LNCaP clone FGC (cell line): ENCODE data around the gene F2.
"Not testable (repeated sequence)": the region's sequence is repeated elsewhere in the genome, so short reads cannot be mapped to it uniquely, and the experiment has no call there.

Experiments used
- DNase-seq: peaks from one replicate; pipeline ENCODE4 v3.0.0-alpha.2; 2011; ENCODE audit warnings: low read depth
- H3K4me3 ChIP-seq: 2 replicates; pipeline ENCODE4 v1.5.1; 2011; ENCODE audit warnings: mild to moderate bottlenecking, low read depth, low read length, control low read depth
- TF ChIP-seq, protein P1 (sequence below): IDR thresholded peaks from 2 replicates; pipeline ENCODE4 v1.5.1; 2012; ENCODE audit warnings: mild to moderate bottlenecking; ENCODE audit not compliant: control insufficient read depth, insufficient read depth; ENCODE audit errors: extremely low read depth

The F2 gene

GRCh38 chr11:46719048-46719542 lies at the start of gene F2:
Gene F2, plus strand, starts transcription at chr11:46719213. Its CDS starts 23 bp downstream, at chr11:46719236.
- no peak within 1 kb of the TSS for H3K4me3 ChIP-seq
- TF ChIP-seq, protein P1, sequence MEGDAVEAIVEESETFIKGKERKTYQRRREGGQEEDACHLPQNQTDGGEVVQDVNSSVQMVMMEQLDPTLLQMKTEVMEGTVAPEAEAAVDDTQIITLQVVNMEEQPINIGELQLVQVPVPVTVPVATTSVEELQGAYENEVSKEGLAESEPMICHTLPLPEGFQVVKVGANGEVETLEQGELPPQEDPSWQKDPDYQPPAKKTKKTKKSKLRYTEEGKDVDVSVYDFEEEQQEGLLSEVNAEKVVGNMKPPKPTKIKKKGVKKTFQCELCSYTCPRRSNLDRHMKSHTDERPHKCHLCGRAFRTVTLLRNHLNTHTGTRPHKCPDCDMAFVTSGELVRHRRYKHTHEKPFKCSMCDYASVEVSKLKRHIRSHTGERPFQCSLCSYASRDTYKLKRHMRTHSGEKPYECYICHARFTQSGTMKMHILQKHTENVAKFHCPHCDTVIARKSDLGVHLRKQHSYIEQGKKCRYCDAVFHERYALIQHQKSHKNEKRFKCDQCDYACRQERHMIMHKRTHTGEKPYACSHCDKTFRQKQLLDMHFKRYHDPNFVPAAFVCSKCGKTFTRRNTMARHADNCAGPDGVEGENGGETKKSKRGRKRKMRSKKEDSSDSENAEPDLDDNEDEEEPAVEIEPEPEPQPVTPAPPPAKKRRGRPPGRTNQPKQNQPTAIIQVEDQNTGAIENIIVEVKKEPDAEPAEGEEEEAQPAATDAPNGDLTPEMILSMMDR: no peak
- no peak for DNase-seq

DNA sequence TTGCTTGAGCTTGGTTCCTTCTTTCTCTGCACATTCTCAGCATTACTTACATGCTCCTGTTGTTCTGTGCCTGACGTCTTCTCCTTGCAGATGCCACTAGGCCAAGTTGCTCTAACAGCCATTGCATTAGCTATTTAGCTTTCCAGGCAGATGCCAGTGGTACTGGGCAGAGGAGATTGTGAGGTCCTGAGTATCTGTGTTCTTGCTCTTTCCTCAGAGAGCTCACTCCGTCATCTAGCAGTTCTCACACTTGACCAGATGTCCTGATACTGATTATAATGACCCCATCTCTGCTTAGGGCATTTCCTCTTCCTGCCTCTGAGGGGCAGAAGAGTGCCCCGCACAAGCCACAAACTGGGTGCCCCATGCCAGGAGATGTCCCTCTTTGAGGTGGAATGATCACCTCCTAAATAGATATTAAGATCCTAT lies 49.3 kb upstream of the F2 start:
- no peak overlapping the region for H3K4me3 ChIP-seq
- DNase-seq: no peak
- TF ChIP-seq, protein P1: peak; percentile 33

DNA sequence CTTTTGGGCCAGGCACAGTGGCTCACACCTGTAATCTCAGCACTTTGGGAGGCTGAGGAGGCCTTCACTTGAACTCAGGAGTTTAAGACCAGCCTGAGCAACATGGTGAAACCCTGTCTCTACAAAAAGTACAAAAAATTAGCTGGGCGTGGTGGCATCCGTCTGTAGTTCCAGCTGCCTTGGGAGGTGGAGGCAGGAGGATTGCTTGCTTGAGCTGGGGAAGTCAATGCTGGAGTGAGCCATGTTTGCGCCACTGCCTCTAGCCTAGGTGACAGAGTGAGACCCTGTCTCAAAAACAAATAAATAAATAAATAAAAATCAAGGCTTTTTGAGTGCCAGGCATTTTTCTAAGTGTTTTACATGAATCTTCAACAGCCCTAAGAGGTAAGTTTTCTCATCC lies 48.5 kb upstream of the F2 start:
- not testable (repeated sequence) for DNase-seq, H3K4me3 ChIP-seq

DNA sequence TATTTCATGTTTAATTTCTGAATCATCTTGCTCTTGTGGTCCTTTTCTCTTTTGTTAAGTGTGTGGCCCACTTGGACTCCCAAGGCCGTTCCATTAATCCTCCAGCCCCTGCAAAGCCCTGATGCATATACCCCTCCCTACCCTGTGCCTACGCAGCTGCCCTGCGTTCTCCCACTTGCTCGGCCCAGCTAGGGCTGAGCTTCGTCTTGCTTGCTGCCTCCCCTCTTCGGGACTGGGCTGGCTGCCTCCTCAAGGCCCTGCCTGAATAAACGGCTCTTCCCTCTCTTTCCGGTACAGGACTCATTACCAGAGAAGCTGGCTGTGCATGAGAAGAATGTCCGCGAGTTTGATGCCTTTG lies 47.1 kb upstream of the F2 start:
- no peak overlapping the region for H3K4me3 ChIP-seq
- DNase-seq: no peak
- TF ChIP-seq, protein P1: no peak

DNA sequence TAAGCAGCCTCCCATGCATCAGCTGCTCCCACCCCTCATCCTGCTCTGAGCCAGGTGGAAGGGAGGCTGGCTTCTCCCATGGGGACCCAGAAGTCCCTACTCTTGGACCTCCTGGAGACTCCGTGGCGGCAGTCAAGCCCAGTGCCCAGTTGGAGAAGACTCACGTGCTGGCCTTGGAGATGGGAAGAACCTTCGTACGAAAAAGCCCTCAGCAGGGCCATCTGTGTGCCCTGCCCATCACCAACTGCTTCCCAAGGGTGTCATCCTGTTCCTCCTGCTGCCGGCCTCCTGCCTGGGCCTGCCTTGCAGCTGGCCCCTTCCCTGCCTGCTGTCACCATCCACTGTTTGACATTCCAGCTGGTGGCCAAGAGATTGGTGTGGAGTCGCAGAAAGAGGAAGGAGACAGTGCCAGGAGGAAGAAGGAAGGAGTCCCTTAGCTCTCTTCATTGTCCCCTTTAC lies 46.6 kb upstream of the F2 start:
- TF ChIP-seq, protein P1: no peak
- H3K4me3 ChIP-seq: no peak overlapping the region
- no peak for DNase-seq

DNA sequence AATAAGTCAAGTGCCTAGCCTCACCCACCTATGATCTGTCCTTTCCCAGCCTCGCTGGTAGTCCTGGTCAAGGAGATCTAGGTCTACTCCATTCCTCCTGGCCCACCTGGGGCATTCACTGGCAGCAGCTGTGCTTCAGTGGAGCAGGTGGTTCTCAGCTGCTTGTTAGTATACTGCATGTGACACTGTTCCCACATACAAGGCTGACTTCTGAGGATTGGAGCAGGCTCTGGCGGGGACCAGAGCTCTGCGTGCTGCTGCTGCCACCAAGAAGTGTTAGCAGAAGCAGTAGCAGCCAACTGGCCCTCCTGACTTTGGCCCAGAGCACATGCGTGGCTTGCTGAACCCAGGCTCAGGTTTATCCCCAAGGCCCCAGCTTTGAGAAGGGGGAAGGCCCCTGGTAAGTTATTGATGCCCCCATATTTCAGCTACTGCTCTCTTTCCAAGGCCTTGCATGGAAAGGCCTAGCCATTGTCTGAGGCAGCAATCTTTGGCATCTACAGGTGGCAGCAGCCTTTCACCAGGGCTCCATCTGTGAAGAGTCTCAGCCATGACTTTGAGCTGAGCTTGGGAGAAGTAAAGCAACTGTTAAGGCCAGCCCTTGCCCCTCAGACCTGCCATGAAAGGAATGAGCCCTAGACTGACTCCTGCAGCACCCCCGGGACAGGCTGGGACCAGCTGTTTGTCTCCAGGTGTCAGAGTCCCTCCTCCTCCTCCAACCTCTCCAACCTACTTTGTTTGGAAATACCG lies 45.1 kb upstream of the F2 start:
- no peak overlapping the region for H3K4me3 ChIP-seq

GRCh38 chr11:46674463-46675287 lies 44.3 kb upstream of the F2 start:
- H3K4me3 ChIP-seq: no peak overlapping the region
- TF ChIP-seq, protein P1: no peak
- no peak for DNase-seq

More for the DNA sequence above, 45.1 kb upstream of the F2 start:
- DNase-seq: no peak
- TF ChIP-seq, protein P1: no peak
